K562 (cell line): ENCODE results near the gene KCNN4. TPM values are rescaled to one million over a fixed set of nuclear protein-coding genes. Genes with fewer than 3 reads are reported as not detected.
A peak's percentile ranks its signal among the peaks of the same experiment; 100 is the strongest.
"Not testable (repeated sequence)": the region's sequence is repeated elsewhere in the genome, so short reads cannot be mapped to it uniquely, and the experiment has no call there.

ENCODE experiments used
- ATAC-seq: fragments of 200-7000 bp; cut with Tn5 transposase; 3 replicates; pipeline ENCODE4 v1.9.1; 2020; ENCODE audit warnings: moderate library complexity
- BruUV-seq: library from RNA; stranded (reverse); fragments of 400-500 nt; replicated peaks from 2 replicates; lab custom pipeline; 2021; lab: Mats Ljungman, UMichigan
- CTCF ChIA-PET: fragments of 300-600 bp; formaldehyde crosslinking; extraction: SDS; loops from one replicate; lab custom pipeline; 2021; ENCODE audit warnings: low intra/inter-chr PET ratio; lab: Yijun Ruan, JAX
- POLR2A ChIA-PET: fragments of 300-600, 350-650 bp; sonication (Branson Sonifier 250); formaldehyde crosslinking; extraction: SDS; loops from one replicate; lab custom pipeline; 2021; ENCODE audit warnings: antibody characterized with exemption, inconsistent platforms; lab: Yijun Ruan, JAX
- DNase-seq, 4 experiments: peaks; one replicate each; pipeline versions ENCODE4 v3.0.0 to v3.0.0-alpha.2; 2011 to 2018; ENCODE audit warnings: low spot score in 3 of 4, mixed read lengths in 3 of 4; ENCODE audit errors: extremely low read depth in 1 of 4
- FAIRE-seq: peaks from 2 replicates; lab custom pipeline; 2011; peaks lifted over from hg19 to GRCh38; lab: Jason Lieb, UNC
- H2AFZ ChIP-seq: 2 replicates; pipeline ENCODE4 v1.6.0; 2011; ENCODE audit warnings: low read depth, low read length, control low read depth, inconsistent platforms
- H3K27ac ChIP-seq: fragments of 200-600 bp; 3 replicates; pipeline ENCODE4 v1.8.0; 2011; ENCODE audit warnings: low read depth, mild to moderate bottlenecking, control low read depth, inconsistent platforms, low read length, moderate library complexity, mixed read lengths; ENCODE audit errors: extremely low read depth
- H3K27me3 ChIP-seq, 2 experiments: fragments of 300-600 bp in 1 of 2; 2 replicates in 1 of 2; 3 replicates in 1 of 2; pipeline versions ENCODE4 v1.6.0 to v1.8.0; 2011; ENCODE audit warnings: inconsistent platforms in 2 of 2, low read length in 2 of 2, mild to moderate bottlenecking in 1 of 2, mixed read lengths in 1 of 2, moderate library complexity in 1 of 2; ENCODE audit not compliant: control insufficient read depth in 2 of 2, insufficient read depth in 2 of 2
- H3K36me3 ChIP-seq: fragments of 300-600 bp; 3 replicates; pipeline ENCODE4 v1.8.0; 2011; ENCODE audit warnings: mild to moderate bottlenecking, low read length, inconsistent platforms; ENCODE audit not compliant: control insufficient read depth, insufficient read depth
- H3K4me1 ChIP-seq, 2 experiments: fragments of 200-600 bp in 1 of 2; replicated peaks in 1 of 2; 2 replicates in 1 of 2; 3 replicates in 1 of 2; pipeline versions ENCODE4 v1.5.1 to v1.8.0; 2011; ENCODE audit warnings: inconsistent platforms in 2 of 2, low read length in 2 of 2, mild to moderate bottlenecking in 1 of 2, mixed read lengths in 1 of 2, moderate library complexity in 1 of 2; ENCODE audit not compliant: control insufficient read depth in 2 of 2, insufficient read depth in 2 of 2
- H3K4me2 ChIP-seq: 2 replicates; pipeline ENCODE4 v1.6.1; 2011; ENCODE audit warnings: low read length, control low read depth, inconsistent platforms, mixed read lengths; ENCODE audit not compliant: insufficient read depth
- H3K4me3 ChIP-seq: fragments of 200-600 bp; sonication (generic), shearing (Covaris generic); 2 replicates; pipeline ENCODE4 v1.5.1; 2016; ENCODE audit warnings: control low read depth, inconsistent platforms
- H3K79me2 ChIP-seq: fragments of 200-600 bp; 3 replicates; pipeline ENCODE4 v1.8.0; 2011; ENCODE audit warnings: low read length, inconsistent platforms; ENCODE audit not compliant: control insufficient read depth, insufficient read depth
- H3K9ac ChIP-seq, 2 experiments: 2 replicates each; pipeline versions ENCODE4 v1.6.0 to v1.6.1; 2011; ENCODE audit warnings: low read depth in 2 of 2, low read length in 2 of 2, control low read depth in 1 of 2, inconsistent platforms in 1 of 2, mild to moderate bottlenecking in 1 of 2, mixed read lengths in 1 of 2; ENCODE audit not compliant: insufficient read depth in 1 of 2
- H3K9me1 ChIP-seq: one replicate; pipeline ENCODE4 v1.6.0; 2011; ENCODE audit warnings: inconsistent platforms, mild to moderate bottlenecking, low read length, moderate library complexity; ENCODE audit not compliant: control insufficient read depth, insufficient read depth
- H3K9me3 ChIP-seq: replicated peaks from 2 replicates; pipeline ENCODE4 v1.5.1; 2011; ENCODE audit warnings: low read depth, low read length, inconsistent platforms; ENCODE audit not compliant: control insufficient read depth, insufficient read depth
- H4K20me1 ChIP-seq: replicated peaks from 2 replicates; pipeline ENCODE4 v1.6.1; 2011; ENCODE audit warnings: low read length, inconsistent platforms, mixed read lengths; ENCODE audit not compliant: control insufficient read depth, insufficient read depth
- MGA ChIP-seq: fragments of 450-650 bp; IDR thresholded peaks from 2 replicates; pipeline ENCODE4 v1.6.1; 2016; ENCODE audit warnings: mild to moderate bottlenecking, moderate library complexity
- VEZF1 ChIP-seq: fragments of 200-800 bp; sonication (Bioruptor generic); IDR thresholded peaks from 2 replicates; pipeline ENCODE4 v1.6.1; 2017; ENCODE audit warnings: missing genetic modification characterization, missing compliant biosample characterization
- WGBS: fragments of 100-300 bp; shearing (Covaris generic); methylation state at CpG from one replicate; pipeline ENCODE4 v1.1.6; 2016; ENCODE audit warnings: low coverage, mixed read lengths; ENCODE audit not compliant: insufficient coverage; ENCODE audit errors: missing lambda C conversion rate; 5-methylcytosine and 5-hydroxymethylcytosine counted together
- in situ Hi-C: fragments of 300-500 bp; cut with MboI; formaldehyde crosslinking; loops from 4 replicates; pipeline ENCODE4 v1.15.0; 2018; ENCODE audit warnings: inconsistent platforms, mixed read lengths
- intact Hi-C: fragments of 100-400 bp; cut with micrococcal nuclease; formaldehyde crosslinking; loops from 2 replicates; pipeline ENCODE4 v1.14.2; 2022
- polyA plus RNA-seq, 8 experiments: library from polyadenylated mRNA; depleted of rRNA in 4 of 8; stranded (reverse) in 5 of 8; unstranded in 3 of 8; fragments of >200 nt; fragmentation: Nextera tagmentation in 2 of 8; fragmentation: Illumina TruSeq in 1 of 8; extraction: Ambion mirVana in 2 of 8; extraction: Trizol in 1 of 8; gene quantifications; 2 replicates each; pipeline versions ENCODE4 v1.2.1 to v1.2.3, GENCODE V29; 2011 to 2014; ENCODE audit warnings: inconsistent platforms in 1 of 8, missing spikeins in 1 of 8
- total RNA-seq, 7 experiments: library from RNA; depleted of rRNA in 6 of 7; stranded (reverse); fragments of >200 nt in 6 of 7; fragmentation: Illumina TruSeq in 2 of 7; extraction: Trizol in 2 of 7; gene quantifications; 2 replicates each; pipeline versions ENCODE4 v1.2.1 to v1.2.3, GENCODE V29; 2011 to 2021; ENCODE audit warnings: low replicate concordance in 1 of 7

Gene KCNN4
- total and polyA plus RNA-seq, 9 of the 15 experiments (the other 6 are each of a cell fraction or from before 2014, with no cell fraction given): 0.53 to 37.7 (median 25.9) TPM

GRCh38 chr19:43826787-43827754 is 46.3 kb upstream of the KCNN4 start, which contains the start of gene ZNF283 (continued):
- TF ChIP-seq MGA (peak; percentile 74), VEZF1 (CRISPR knock-in tag) (peak; percentile 42; the same call in 1 of the 2 replicates)

GRCh38 chr19:43824572-43824971 is 43.8 kb upstream of the KCNN4 start:
- H3K36me3 ChIP-seq, DNase-seq, H3K9me3 ChIP-seq, H3K9ac ChIP-seq, intact Hi-C loops, H3K4me3 ChIP-seq, H4K20me1 ChIP-seq, ATAC-seq, H3K9me1 ChIP-seq, H3K79me2 ChIP-seq, in situ Hi-C loops, FAIRE-seq, H3K27ac ChIP-seq, H3K4me1 ChIP-seq, POLR2A ChIA-PET, H3K4me2 ChIP-seq, H2AFZ ChIP-seq, CTCF ChIA-PET, BruUV-seq: not testable (repeated sequence)
- peaks cover 10 to 11% of the 10 kb centered on the region in 2 experiments for H3K27me3 ChIP-seq
- WGBS: 5% methylated on average over 4 of the region's 4 CpGs
